ENCODE results near the gene KCNIP4. TPM values are rescaled to one million over a fixed set of nuclear protein-coding genes. Genes with fewer than 3 reads are reported as not detected.

KCNIP4 gene
- total and polyA plus RNA-seq, 2 of the 8 experiments (the other 6 are each of a cell fraction or from before 2014, with no cell fraction given): 0.06 TPM; not detected in 1

- H2BK20ac ChIP-seq (ENCODE audit: low read length): no peak overlapping the region
- H2BK120ac ChIP-seq (replicated peaks; ENCODE audit: low read depth, low read length): no peak overlapping the region
- DNase-seq (ENCODE audit: low read depth in 1 of 2, low spot score in 2 of 2) (no peak), FAIRE-seq (no peak)
- H3K4me3 ChIP-seq (ENCODE audit: extremely low read depth in 1 of 4, insufficient read depth in 2 of 4, low read depth in 3 of 4, low read length in 4 of 4): peak overlapping the region; percentile 65 to 86 (median 77); a peak in 5 of 8 replicates
- no peak for TF ChIP-seq ZNF274 (IDR thresholded peaks at IDR 0.05; ENCODE audit: borderline replicate concordance, extremely low read depth, low read length)
- H2BK5ac ChIP-seq (ENCODE audit: low read depth, low read length): no peak overlapping the region
- no peaks in the 10 kb centered on the region; the same call in 1 of the 2 replicates for H3K23me2 ChIP-seq (ENCODE audit: low read depth, low read length)
- H2AK5ac ChIP-seq (ENCODE audit: low read depth, low read length): no peak overlapping the region
- peak overlapping the region; percentile 76 to 87 for H3K4me2 ChIP-seq (ENCODE audit: insufficient read depth in 1 of 2, low read depth in 2 of 2, low read length in 2 of 2)
- H3K9me3 ChIP-seq (ENCODE audit: insufficient read depth in 2 of 2, low read depth in 1 of 2, low read length in 1 of 2): no peaks in the 10 kb centered on the region
- H3K4ac ChIP-seq (replicated peaks; ENCODE audit: insufficient read length, low read depth, low read length): no peak overlapping the region
- H4K8ac ChIP-seq (ENCODE audit: extremely low read depth, insufficient read depth, low read length): no peak overlapping the region
- H3K27me3 ChIP-seq (replicated peaks in 1 of 4; ENCODE audit: control insufficient read depth in 3 of 4, extremely low read depth in 1 of 4, insufficient read depth in 3 of 4, low read length in 3 of 4): no peaks in the 10 kb centered on the region; a peak in 1 of 7 replicates
- no peak overlapping the region for H2BK15ac ChIP-seq (ENCODE audit: low read length)
- ChIA-PET CTCF (ENCODE audit: partially characterized antibody) (interaction anchor here (0.6 to 0.8 kb wide), 2 partner anchors 32 to 464 kb away, joined by 3 read pairs; no protein-coding TSS in a partner anchor), POLR2A (ENCODE audit: partially characterized antibody) (no interaction called here)
- H4K20me1 ChIP-seq (replicated peaks in 1 of 2; ENCODE audit: control insufficient read depth in 1 of 2, insufficient read depth in 2 of 2, low read length in 2 of 2): no peaks in the 10 kb centered on the region
- no peak overlapping the region for H3K18ac ChIP-seq (ENCODE audit: extremely low read depth, low read length)
- H3K36me3 ChIP-seq (ENCODE audit: control insufficient read depth in 2 of 4, insufficient read depth in 4 of 4, low read length in 3 of 4): no peaks in the 10 kb centered on the region
- H2AFZ ChIP-seq (ENCODE audit: low read length): 0 out of 2 replicates have a peak overlapping the region, but pooled peaks have one; percentile 84
- H3K23ac ChIP-seq (ENCODE audit: insufficient read length): no peak overlapping the region
- no peak overlapping the region for H3K56ac ChIP-seq (replicated peaks; ENCODE audit: insufficient read length, low read depth, low read length)
- H3K79me1 ChIP-seq (ENCODE audit: low read depth, low read length): no peaks in the 10 kb centered on the region
- no peaks in the 10 kb centered on the region for H3K79me2 ChIP-seq (ENCODE audit: control insufficient read depth in 1 of 2, insufficient read depth in 2 of 2, low read length in 2 of 2)
- H3K27ac ChIP-seq (ENCODE audit: low read depth, low read length): no peak overlapping the region
- peaks cover 0 to 12% (median 3%) of the 10 kb centered on the region in 4 experiments; a peak in 5 of 7 replicates for H3K4me1 ChIP-seq (replicated peaks in 1 of 4; ENCODE audit: control insufficient read depth in 3 of 4, insufficient read depth in 4 of 4, low read length in 3 of 4)
- no peak overlapping the region for H3K9ac ChIP-seq (replicated peaks in 1 of 4; ENCODE audit: extremely low read depth in 1 of 4, low read depth in 3 of 4, low read length in 3 of 4)
- H4K91ac ChIP-seq (replicated peaks; ENCODE audit: insufficient read length, low read length): no peak overlapping the region
- no peak overlapping the region for H4K5ac ChIP-seq (ENCODE audit: insufficient read length, low read depth, low read length)
- 38% methylated on average over 4 of the region's 4 CpGs; no CpG with 5 or more reads in 1 of the 2 experiments for WGBS, 2 experiments (ENCODE audit: extremely low coverage in 1 of 2, insufficient coverage in 1 of 2, insufficient read length in 1 of 2, insufficient replicate concordance in 2 of 2, low coverage in 1 of 2, low lambda C conversion rate in 2 of 2, missing lambda C conversion rate in 1 of 2)
- no peak overlapping the region for H2BK12ac ChIP-seq (ENCODE audit: low read depth, low read length)
- no peak overlapping the region for H3K14ac ChIP-seq (ENCODE audit: insufficient read length)
Observed at GRCh38 chr4:21304540-21304887, 644.1 kb downstream of the KCNIP4 start.

All from H1 (cell line).